SU-DHL-6 (cell line): ENCODE measurements around the gene HEATR3.

Experiments
- CTCF ChIP-seq: fragments of 200-600 bp; sonication (generic); IDR thresholded peaks from one replicate; pipeline ENCODE4 v1.5.1; 2017; ENCODE audit warnings: antibody characterized with exemption, mild to moderate bottlenecking, low read length, moderate library complexity; ENCODE audit not compliant: insufficient read depth, poor library complexity, severe bottlenecking
- EZH2phosphoT487 ChIP-seq: fragments of 200-600 bp; sonication (generic), shearing (Covaris generic); conservative IDR thresholded peaks from 2 replicates; pipeline ENCODE4 v1.6.1; 2018; ENCODE audit warnings: mild to moderate bottlenecking, antibody characterized with exemption, low read length, moderate library complexity, mixed read lengths

GRCh38 chr16:50088302-50088701 lies 22.5 kb downstream of the HEATR3 start:
- TF ChIP-seq CTCF, result no peak
- no peak for TF ChIP-seq EZH2phosphoT487
